ENCODE measurements around the gene ASPG. TPM values are rescaled to one million over a fixed set of nuclear protein-coding genes. Genes with fewer than 3 reads are reported as not detected.

Gene ASPG
- total and polyA plus RNA-seq, 2 of the 13 experiments (the other 11 are each of a cell fraction or from before 2014, with no cell fraction given) = not detected

DNA sequence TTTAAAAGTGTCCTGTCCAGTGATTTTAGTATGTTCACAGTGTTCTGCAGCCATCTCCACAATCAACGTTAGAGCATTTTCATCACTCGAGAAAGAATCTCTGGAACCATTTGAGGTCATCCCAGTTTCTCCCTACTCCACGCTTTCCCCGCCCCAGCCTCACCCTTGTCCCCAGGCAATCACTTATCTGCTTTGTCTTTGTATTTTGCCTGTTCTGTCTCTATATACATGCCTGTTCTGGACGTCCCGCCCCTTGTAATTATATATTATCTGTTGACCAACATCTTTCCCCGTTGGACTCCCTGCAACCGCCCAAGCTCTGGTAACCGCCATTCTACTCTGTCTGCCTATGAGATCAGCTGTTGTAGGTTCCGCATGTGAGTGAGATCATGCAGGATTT, 21.5 kb upstream of the ASPG start:
- Histone ChIP-seq H3K4me1 (ENCODE audit: insufficient read depth, low read length) (no peaks in the 10 kb centered on the region), H3K9me3 (ENCODE audit: low read length) (peaks cover 10% of the 10 kb centered on the region; the same call in 1 of the 2 replicates), H3K27me3 (ENCODE audit: control insufficient read depth in 1 of 2, insufficient read depth in 2 of 2, low read length in 2 of 2) (peaks cover 0 to 6% of the 10 kb centered on the region in 2 experiments; a peak in 3 of 5 replicates), H3K9ac (ENCODE audit: insufficient read depth, low read depth, low read length) (no peak overlapping the region), H3K36me3 (replicated peaks in 1 of 2; ENCODE audit: control insufficient read depth in 1 of 2, insufficient read depth in 2 of 2, low read length in 2 of 2) (no peaks in the 10 kb centered on the region), H3K4me3 (replicated peaks in 1 of 3; ENCODE audit: insufficient read depth in 1 of 3, low read depth in 2 of 3, low read length in 3 of 3) (no peak overlapping the region), H2AFZ (ENCODE audit: low read length) (no peak overlapping the region), H4K20me1 (ENCODE audit: insufficient read depth, low read length) (no peaks in the 10 kb centered on the region), H3K4me2 (ENCODE audit: low read depth, low read length) (no peak overlapping the region), H3K27ac (ENCODE audit: extremely low read length, insufficient read depth, low read length) (no peak overlapping the region), H3K79me2 (ENCODE audit: insufficient read depth, low read length) (no peaks in the 10 kb centered on the region)
- no peak for DNase-seq (ENCODE audit: low spot score)
- no TSS peak for BruUV-seq (replicated peaks)
- in situ Hi-C loops (cut with HindIII; ENCODE audit: extremely low pct_ligation_motif_present, low pct_unique_long_range_greater_than_20kb) = no loop called here
- 33% methylated on average over 9 of the region's 10 CpGs for WGBS (ENCODE audit: low lambda C conversion rate)
- POLR2A ChIA-PET = no interaction called here
- intact Hi-C loops (cut with micrococcal nuclease; ENCODE audit: unreplicated experiment) = no loop called here
- CTCF ChIA-PET (ENCODE audit: low intra/inter-chr PET ratio, low total read pairs) = no interaction called here
- no peak for ATAC-seq
- TF ChIP-seq ZNF12 (CRISPR knock-in tag; IDR thresholded peaks at IDR 0.05) (no peak), SRY (CRISPR knock-in tag; IDR thresholded peaks at IDR 0.05) (no peak), PRDM10 (CRISPR knock-in tag; IDR thresholded peaks at IDR 0.05; ENCODE audit: low read depth) (no peak), ZNF773 (CRISPR knock-in tag; IDR thresholded peaks at IDR 0.05; ENCODE audit: borderline replicate concordance) (no peak), NCOA2 (CRISPR knock-in tag; IDR thresholded peaks at IDR 0.05) (no peak), DNMT1 (CRISPR knock-in tag; IDR thresholded peaks at IDR 0.05) (no peak), ATF5 (CRISPR knock-in tag; IDR thresholded peaks at IDR 0.05; ENCODE audit: low read depth) (no peak), ZBTB8A (CRISPR knock-in tag; IDR thresholded peaks at IDR 0.05; ENCODE audit: borderline replicate concordance, low read depth) (no peak)
- FAIRE-seq = no peak

Measured in HepG2 (cell line).